Epithelial cell of proximal tubule (primary cell): ENCODE measurements around the gene FAM168A. TPM values are rescaled to one million over a fixed set of nuclear protein-coding genes. Genes with fewer than 3 reads are reported as not detected.

Experiments
- DNase-seq: peaks from one replicate; pipeline ENCODE4 v3.0.0-alpha.2; 2011; ENCODE audit warnings: low read depth
- H3K4me3 ChIP-seq: 2 replicates; pipeline ENCODE4 v1.5.1; 2011; ENCODE audit warnings: low read depth, mild to moderate bottlenecking, low read length
- total RNA-seq: library from RNA; depleted of rRNA; stranded (reverse); fragments of >200 nt; gene quantifications from 2 replicates; pipeline ENCODE4 v1.2.3, GENCODE V29; 2015
- TF ChIP-seq, protein P1 (sequence below): conservative IDR thresholded peaks from 2 replicates; pipeline ENCODE4 v1.5.1; 2012; ENCODE audit warnings: low read depth, mild to moderate bottlenecking, low read length

The FAM168A gene
- total RNA-seq, 1 donor from 2014 or later, result 10.0 TPM

DNA sequence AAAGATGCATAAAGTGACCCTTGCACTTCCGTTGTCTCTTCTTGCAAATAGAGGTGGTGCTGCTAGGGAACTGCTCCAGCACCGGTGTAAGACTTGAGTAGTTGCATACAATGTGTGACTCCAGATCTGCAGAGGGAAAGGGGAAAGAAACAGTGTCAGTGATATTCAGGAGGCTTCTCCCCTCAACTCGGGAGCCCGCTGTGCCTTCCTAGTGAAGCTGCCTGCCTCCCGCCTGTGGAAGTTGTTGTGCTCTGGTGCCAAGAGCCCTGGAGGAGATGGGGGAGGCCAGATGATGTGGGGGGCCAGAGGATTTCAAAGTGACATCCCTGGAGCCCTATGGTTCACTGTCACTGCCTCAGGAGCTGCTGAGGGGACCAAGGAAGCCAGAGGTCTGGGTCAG, 191.3 kb downstream of the FAM168A start:
- TF ChIP-seq, protein P1, sequence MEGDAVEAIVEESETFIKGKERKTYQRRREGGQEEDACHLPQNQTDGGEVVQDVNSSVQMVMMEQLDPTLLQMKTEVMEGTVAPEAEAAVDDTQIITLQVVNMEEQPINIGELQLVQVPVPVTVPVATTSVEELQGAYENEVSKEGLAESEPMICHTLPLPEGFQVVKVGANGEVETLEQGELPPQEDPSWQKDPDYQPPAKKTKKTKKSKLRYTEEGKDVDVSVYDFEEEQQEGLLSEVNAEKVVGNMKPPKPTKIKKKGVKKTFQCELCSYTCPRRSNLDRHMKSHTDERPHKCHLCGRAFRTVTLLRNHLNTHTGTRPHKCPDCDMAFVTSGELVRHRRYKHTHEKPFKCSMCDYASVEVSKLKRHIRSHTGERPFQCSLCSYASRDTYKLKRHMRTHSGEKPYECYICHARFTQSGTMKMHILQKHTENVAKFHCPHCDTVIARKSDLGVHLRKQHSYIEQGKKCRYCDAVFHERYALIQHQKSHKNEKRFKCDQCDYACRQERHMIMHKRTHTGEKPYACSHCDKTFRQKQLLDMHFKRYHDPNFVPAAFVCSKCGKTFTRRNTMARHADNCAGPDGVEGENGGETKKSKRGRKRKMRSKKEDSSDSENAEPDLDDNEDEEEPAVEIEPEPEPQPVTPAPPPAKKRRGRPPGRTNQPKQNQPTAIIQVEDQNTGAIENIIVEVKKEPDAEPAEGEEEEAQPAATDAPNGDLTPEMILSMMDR, result no peak
- H3K4me3 ChIP-seq, result no peak overlapping the region
- no peak for DNase-seq

DNA sequence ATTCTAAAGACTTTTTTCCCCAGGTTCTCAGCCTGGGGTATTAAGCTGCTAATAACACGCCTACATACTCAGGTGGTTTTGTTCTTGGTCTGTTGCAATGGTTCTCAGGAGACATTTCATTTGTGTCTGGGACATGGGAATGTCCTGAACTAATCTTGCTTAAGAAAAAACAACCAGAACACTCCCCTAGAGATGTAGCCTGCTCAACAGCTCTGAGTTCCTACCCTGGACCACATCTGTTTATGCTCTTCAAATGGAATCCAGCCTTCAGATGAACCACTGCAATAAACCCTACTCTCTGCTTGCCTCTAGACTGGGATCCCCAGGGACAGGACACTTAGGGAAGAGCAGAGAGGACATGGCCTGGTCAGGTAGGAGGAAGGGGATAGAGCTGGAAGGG, 191.8 kb downstream of the FAM168A start:
- no peak for DNase-seq
- TF ChIP-seq, protein P1, result no peak
- H3K4me3 ChIP-seq, result no peak overlapping the region

DNA sequence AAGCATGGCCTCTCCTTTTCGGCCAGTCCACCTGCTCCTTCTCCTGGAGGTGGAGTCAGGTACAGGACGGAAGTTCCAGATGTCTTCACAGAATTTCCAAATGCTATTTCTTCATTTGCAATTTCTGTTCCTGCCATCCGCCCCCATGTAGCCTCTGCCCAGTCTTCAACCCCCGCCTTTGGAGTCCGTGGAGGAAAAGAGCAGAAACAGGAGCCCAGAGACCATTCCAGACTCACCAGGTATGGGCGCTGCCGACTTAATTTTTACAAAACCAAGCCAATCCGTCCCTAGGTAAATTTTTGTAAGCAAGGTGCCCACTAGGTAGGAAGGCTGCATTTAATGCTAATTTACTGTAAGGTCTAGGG, 192.8 kb downstream of the FAM168A start:
- H3K4me3 ChIP-seq, result no peak overlapping the region
- TF ChIP-seq, protein P1, result no peak
- DNase-seq, result no peak

DNA sequence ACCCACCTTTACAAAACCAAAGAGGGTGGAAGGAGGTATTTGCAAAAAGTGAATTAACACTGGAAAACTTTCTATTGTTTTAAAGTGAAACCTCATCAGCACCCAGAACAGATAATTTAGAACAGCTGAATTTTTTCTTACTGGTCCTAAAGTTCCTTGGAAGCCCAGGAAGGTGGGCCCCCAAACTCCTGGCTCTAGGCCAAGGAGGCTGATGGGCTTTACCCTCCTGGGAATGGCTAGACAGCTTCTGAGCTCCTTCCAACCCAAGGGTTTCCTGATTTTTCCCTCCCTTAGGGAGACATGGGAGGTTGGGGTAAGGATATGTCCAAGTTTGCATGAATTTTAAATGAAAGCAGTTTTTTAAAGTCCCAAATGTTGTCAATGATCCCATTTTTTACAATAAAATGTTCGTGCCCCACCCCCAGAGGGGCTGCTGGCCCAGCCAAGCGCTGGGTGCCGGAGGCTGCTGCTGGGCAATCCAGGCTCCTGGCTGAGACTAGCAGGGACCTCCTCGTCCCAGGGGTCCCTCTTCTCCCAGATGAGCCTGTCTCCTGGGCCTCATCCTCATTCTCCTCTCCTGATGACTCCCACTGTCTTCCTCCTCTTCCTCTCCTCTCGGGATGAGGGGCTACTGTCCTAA, 193.3 kb downstream of the FAM168A start:
- no peak for DNase-seq
- TF ChIP-seq, protein P1, result no peak
- H3K4me3 ChIP-seq, result no peak overlapping the region

DNA sequence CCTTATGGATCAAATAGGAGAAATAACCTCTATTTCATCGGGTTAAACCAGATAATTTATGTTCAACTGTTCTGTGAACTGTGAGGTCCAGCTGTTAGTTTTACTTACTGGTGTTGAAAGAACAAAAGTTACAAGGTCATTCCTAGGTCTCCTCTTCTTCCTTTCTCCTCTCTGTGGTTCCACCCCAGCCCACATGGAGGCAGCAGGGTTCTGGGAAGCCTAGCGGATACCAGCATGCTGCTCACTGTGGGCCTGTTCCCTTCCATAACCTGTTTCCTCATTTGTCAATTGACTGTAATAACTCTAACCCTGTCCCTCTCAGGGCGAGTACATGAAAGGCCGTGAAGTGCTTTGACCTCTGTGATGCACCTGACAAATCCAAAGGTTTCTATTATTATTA, 193.9 kb downstream of the FAM168A start:
- TF ChIP-seq, protein P1, result peak; percentile 69
- no peak for DNase-seq
- H3K4me3 ChIP-seq, result no peak overlapping the region

DNA sequence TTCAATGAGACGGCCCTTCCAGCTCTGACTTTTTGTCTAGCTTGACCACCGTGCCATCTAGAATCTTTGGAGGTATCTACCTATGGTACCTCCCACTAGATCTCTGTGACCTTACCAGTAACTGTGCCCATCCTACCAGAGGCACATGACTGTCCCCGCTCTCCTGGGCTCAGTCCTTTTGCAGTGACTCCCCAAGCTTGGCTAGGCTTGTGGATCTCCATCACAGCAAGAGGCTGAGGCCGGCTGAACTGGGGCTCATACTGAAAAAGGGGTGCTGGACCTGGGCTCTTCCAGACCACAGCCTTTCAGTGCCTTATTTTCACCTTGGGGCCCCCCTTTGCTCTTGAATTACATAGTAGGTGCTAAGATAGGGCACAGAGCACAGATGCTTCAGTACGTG, 194.4 kb downstream of the FAM168A start:
- DNase-seq, result no peak
- H3K4me3 ChIP-seq, result no peak overlapping the region
- TF ChIP-seq, protein P1, result no peak

DNA sequence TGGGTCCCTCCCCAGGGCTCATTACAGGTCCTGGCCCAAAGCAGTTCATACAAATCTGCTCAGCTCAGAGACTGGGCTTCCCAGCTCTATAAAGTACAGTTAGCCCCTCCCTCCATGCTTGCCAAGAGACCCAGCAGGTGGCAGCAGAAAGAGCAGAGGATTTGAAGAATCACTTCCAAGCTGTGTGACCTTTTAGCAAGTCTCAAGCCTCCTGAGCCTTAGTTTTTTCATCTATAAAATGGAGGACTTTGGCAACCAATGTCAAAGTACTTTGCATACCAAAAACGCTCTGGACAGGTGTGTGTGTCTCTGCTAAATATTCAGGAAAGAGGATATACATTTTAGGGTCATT, 195.1 kb downstream of the FAM168A start:
- no peak overlapping the region for H3K4me3 ChIP-seq
- TF ChIP-seq, protein P1, result peak; percentile 56
- no peak for DNase-seq
